Endothelial cell (in vitro differentiated cells): ENCODE measurements around the gene RAPGEF3. TPM values are rescaled to one million over a fixed set of nuclear protein-coding genes. Genes with fewer than 3 reads are reported as not detected.

Experiments used
- DNase-seq: peaks from one replicate; pipeline ENCODE4 v3.0.0; 2021; ENCODE audit warnings: low spot score
- H3K27ac Mint-ChIP-seq: one replicate; pipeline ENCODE4 v1.8.0; 2021; ENCODE audit warnings: mixed read lengths, inconsistent platforms; ENCODE audit not compliant: unreplicated experiment
- H3K27me3 Mint-ChIP-seq: one replicate; pipeline ENCODE4 v1.8.0; 2021; ENCODE audit warnings: mild to moderate bottlenecking, moderate library complexity, mixed read lengths, inconsistent platforms; ENCODE audit not compliant: unreplicated experiment
- H3K36me3 Mint-ChIP-seq: one replicate; pipeline ENCODE4 v1.8.0; 2021; ENCODE audit warnings: mild to moderate bottlenecking, low read depth, mixed read lengths, inconsistent platforms; ENCODE audit not compliant: unreplicated experiment
- H3K4me1 Mint-ChIP-seq: one replicate; pipeline ENCODE4 v1.8.0; 2021; ENCODE audit warnings: mild to moderate bottlenecking, mixed read lengths, inconsistent platforms; ENCODE audit not compliant: unreplicated experiment
- H3K4me3 Mint-ChIP-seq: one replicate; pipeline ENCODE4 v1.8.0; 2021; ENCODE audit warnings: mild to moderate bottlenecking, mixed read lengths, inconsistent platforms; ENCODE audit not compliant: unreplicated experiment
- H3K9me3 Mint-ChIP-seq: one replicate; pipeline ENCODE4 v1.8.0; 2021; ENCODE audit warnings: mixed read lengths, inconsistent platforms; ENCODE audit not compliant: unreplicated experiment
- total RNA-seq: library from RNA; stranded (reverse); fragmentation: NEBNext Ultra II Directional; extraction: Animal tissue kit (Norgen Biotek cat#: 25700); gene quantifications from one replicate; pipeline ENCODE4 v1.2.1, GENCODE V29; 2021; ENCODE audit not compliant: unreplicated experiment
- TF ChIP-seq, protein P1 (sequence below): fragments of 200-600 bp; sonication (generic); IDR thresholded peaks from one replicate; pipeline ENCODE4 v1.5.0; 2021; ENCODE audit warnings: antibody characterized with exemption; ENCODE audit not compliant: unreplicated experiment

Gene RAPGEF3
- total RNA-seq, 1 donor from 2014 or later, result 81.5 TPM

DNA sequence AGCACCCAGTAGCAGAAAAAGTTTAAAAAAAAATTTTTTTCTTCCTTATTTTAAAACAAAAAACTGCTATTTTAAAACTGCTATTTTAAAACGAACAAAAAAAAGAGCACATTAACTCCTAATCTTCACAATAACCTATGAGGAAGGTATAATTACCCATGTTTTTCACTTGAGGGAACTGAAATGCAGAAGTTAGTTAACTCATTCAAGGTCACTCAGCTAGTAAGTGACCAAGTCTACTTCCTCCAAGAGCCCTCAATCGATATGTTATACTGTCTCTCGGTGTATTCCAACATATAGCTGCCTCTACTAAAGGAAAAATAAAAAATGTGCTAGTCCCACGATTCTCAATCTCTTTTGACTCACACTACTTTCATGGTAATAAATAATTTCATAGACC lies 60.6 kb downstream of the RAPGEF3 start:
- DNase-seq, result no peak
- Mint-ChIP-seq H3K27me3 (no peaks in the 10 kb centered on the region), H3K27ac (no peak overlapping the region), H3K9me3 (no peaks in the 10 kb centered on the region), H3K4me3 (no peak overlapping the region), H3K4me1 (no peaks in the 10 kb centered on the region), H3K36me3 (peaks cover 6% of the 10 kb centered on the region)
- TF ChIP-seq, protein P1, sequence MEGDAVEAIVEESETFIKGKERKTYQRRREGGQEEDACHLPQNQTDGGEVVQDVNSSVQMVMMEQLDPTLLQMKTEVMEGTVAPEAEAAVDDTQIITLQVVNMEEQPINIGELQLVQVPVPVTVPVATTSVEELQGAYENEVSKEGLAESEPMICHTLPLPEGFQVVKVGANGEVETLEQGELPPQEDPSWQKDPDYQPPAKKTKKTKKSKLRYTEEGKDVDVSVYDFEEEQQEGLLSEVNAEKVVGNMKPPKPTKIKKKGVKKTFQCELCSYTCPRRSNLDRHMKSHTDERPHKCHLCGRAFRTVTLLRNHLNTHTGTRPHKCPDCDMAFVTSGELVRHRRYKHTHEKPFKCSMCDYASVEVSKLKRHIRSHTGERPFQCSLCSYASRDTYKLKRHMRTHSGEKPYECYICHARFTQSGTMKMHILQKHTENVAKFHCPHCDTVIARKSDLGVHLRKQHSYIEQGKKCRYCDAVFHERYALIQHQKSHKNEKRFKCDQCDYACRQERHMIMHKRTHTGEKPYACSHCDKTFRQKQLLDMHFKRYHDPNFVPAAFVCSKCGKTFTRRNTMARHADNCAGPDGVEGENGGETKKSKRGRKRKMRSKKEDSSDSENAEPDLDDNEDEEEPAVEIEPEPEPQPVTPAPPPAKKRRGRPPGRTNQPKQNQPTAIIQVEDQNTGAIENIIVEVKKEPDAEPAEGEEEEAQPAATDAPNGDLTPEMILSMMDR, result no peak

DNA sequence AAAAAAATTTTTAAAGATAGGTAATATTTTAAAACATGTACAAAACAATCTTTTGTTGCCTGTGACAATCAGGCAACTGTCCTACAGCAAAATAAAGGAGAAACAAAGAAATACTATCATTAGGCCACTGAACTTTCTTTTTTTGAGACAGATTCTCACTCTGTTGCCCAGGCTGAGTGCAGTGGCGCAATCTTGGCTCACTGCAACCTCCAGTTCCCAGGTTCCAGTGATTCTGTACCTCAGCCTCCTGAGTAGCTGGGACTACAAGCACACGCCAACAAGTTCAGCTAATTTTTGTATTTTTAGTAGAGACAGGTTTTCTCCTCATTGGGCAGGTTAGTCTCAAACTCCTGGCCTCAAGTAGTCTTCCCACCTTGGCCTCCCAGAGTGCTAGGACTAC lies 69.5 kb downstream of the RAPGEF3 start:
- Mint-ChIP-seq H3K27me3 (no peaks in the 10 kb centered on the region), H3K9me3 (no peaks in the 10 kb centered on the region), H3K36me3 (peaks cover 23% of the 10 kb centered on the region), H3K27ac (no peak overlapping the region), H3K4me1 (no peaks in the 10 kb centered on the region), H3K4me3 (no peak overlapping the region)
- TF ChIP-seq, protein P1, result no peak
- no peak for DNase-seq

GRCh38 chr12:47687636-47688035 lies 71.0 kb downstream of the RAPGEF3 start:
- TF ChIP-seq, protein P1, result no peak
- no peak overlapping the region for H3K27ac Mint-ChIP-seq
- no peaks in the 10 kb centered on the region for H3K27me3 Mint-ChIP-seq
- H3K9me3 Mint-ChIP-seq, result no peaks in the 10 kb centered on the region
- no peaks in the 10 kb centered on the region for H3K4me1 Mint-ChIP-seq
- DNase-seq, result no peak
- peaks cover 13% of the 10 kb centered on the region for H3K36me3 Mint-ChIP-seq
- H3K4me3 Mint-ChIP-seq, result no peak overlapping the region

GRCh38 chr12:47686645-47687240 lies 71.9 kb downstream of the RAPGEF3 start:
- DNase-seq, result peak; percentile 30

More at GRCh38 chr12:47686645-47687240, 71.9 kb downstream of the RAPGEF3 start:
- Mint-ChIP-seq H3K4me3 (no peak overlapping the region), H3K27me3 (no peaks in the 10 kb centered on the region), H3K36me3 (peaks cover 4% of the 10 kb centered on the region), H3K4me1 (no peaks in the 10 kb centered on the region), H3K9me3 (no peaks in the 10 kb centered on the region), H3K27ac (no peak overlapping the region)
- TF ChIP-seq, protein P1, result peak; percentile 14

Other genes with a start within 250 kb of the RAPGEF3 start
- 36.8 TPM for gene RPAP3, start 52.9 kb downstream of the RAPGEF3 start, total RNA-seq
- 1.6 TPM for gene ENDOU, start 33.4 kb downstream of the RAPGEF3 start, total RNA-seq
- gene SLC48A1, start 14.4 kb upstream of the RAPGEF3 start, total RNA-seq, result 65.5 TPM
- 387 TPM for gene HDAC7, start 61.0 kb upstream of the RAPGEF3 start, total RNA-seq
- 2.3 TPM for gene VDR, start 146.1 kb upstream of the RAPGEF3 start, total RNA-seq
- gene TMEM106C, start 204.7 kb upstream of the RAPGEF3 start, total RNA-seq, result 41.0 TPM
- gene COL2A1, start 245.6 kb upstream of the RAPGEF3 start, total RNA-seq, result 1.9 TPM